HepG2 (cell line): ENCODE data around the gene TBX6. TPM values are rescaled to one million over a fixed set of nuclear protein-coding genes. Genes with fewer than 3 reads are reported as not detected.

ENCODE experiments used
- EHMT2 ChIP-seq: fragments of 200-600 bp; sonication (generic); IDR thresholded peaks from 2 replicates; pipeline ENCODE4 v1.7.0; 2017; ENCODE audit warnings: antibody characterized with exemption, low read depth, low read length, borderline replicate concordance
- FIP1L1 ChIP-seq: fragments of 200-400 bp; formaldehyde crosslinking; IDR thresholded peaks from 2 replicates; pipeline ENCODE4 v1.6.1; 2018; ENCODE audit warnings: low read depth, mild to moderate bottlenecking, low read length, moderate library complexity, borderline replicate concordance; ENCODE audit not compliant: insufficient read depth
- KLF15 ChIP-seq: sonication (generic); formaldehyde crosslinking; IDR thresholded peaks from 2 replicates; pipeline ENCODE4 v1.8.1; 2023; ENCODE audit warnings: borderline replicate concordance, mild to moderate bottlenecking, inconsistent platforms, missing genetic modification reagents, mixed read lengths
- KMT2B ChIP-seq: IDR thresholded peaks from 2 replicates; pipeline ENCODE4 v1.6.1; 2016; ENCODE audit warnings: missing genetic modification reagents, missing compliant biosample characterization
- MAZ ChIP-seq, 2 experiments: sonication (generic) in 1 of 2; formaldehyde crosslinking in 1 of 2; IDR thresholded peaks; 2 replicates each; pipeline versions ENCODE4 v1.5.0 to v1.6.1; 2012 to 2020; ENCODE audit warnings: low read depth in 2 of 2, mild to moderate bottlenecking in 2 of 2, borderline replicate concordance in 1 of 2, improper control_type of control experiment in 1 of 2, low read length in 1 of 2, missing genetic modification reagents in 1 of 2, moderate library complexity in 1 of 2
- MIXL1 ChIP-seq: IDR thresholded peaks from 2 replicates; pipeline ENCODE4 v1.6.1; 2016
- PHF20 ChIP-seq: sonication (generic); formaldehyde crosslinking; IDR thresholded peaks from 2 replicates; pipeline ENCODE4 v1.5.0; 2020; ENCODE audit warnings: mild to moderate bottlenecking, missing genetic modification reagents
- RAD51 ChIP-seq: fragments of 450-650 bp; IDR thresholded peaks from 2 replicates; pipeline ENCODE4 v1.6.1; 2016; ENCODE audit warnings: borderline replicate concordance
- REXO4 ChIP-seq: sonication (generic); formaldehyde crosslinking; IDR thresholded peaks from 2 replicates; pipeline ENCODE4 v1.8.0; 2022; ENCODE audit warnings: missing genetic modification reagents, mild to moderate bottlenecking, borderline replicate concordance
- SETDB1 ChIP-seq: sonication (generic); formaldehyde crosslinking; IDR thresholded peaks from 2 replicates; pipeline ENCODE4 v1.5.1; 2020; ENCODE audit warnings: missing genetic modification reagents, mild to moderate bottlenecking, borderline replicate concordance
- SRY ChIP-seq: sonication (generic); formaldehyde crosslinking; IDR thresholded peaks from 2 replicates; pipeline ENCODE4 v1.8.0; 2022; ENCODE audit warnings: mild to moderate bottlenecking, missing genetic modification reagents
- TOE1 ChIP-seq: sonication (generic); formaldehyde crosslinking; IDR thresholded peaks from 2 replicates; pipeline ENCODE4 v1.4.0; 2020; ENCODE audit warnings: mild to moderate bottlenecking, missing genetic modification reagents
- XRCC5 ChIP-seq: fragments of 200-400 bp; formaldehyde crosslinking; optimal IDR thresholded peaks from 2 replicates; pipeline ENCODE3; 2017; ENCODE audit warnings: mild to moderate bottlenecking, low read length
- ZBTB21 ChIP-seq: sonication (generic); formaldehyde crosslinking; IDR thresholded peaks from 2 replicates; pipeline ENCODE4 v1.4.0; 2020; ENCODE audit warnings: missing genetic modification reagents
- ZNF382 ChIP-seq: sonication (generic); formaldehyde crosslinking; IDR thresholded peaks from 2 replicates; pipeline ENCODE4 v1.5.0; 2020; ENCODE audit warnings: missing genetic modification reagents, mild to moderate bottlenecking, borderline replicate concordance
- ZNF552 ChIP-seq: sonication (generic); formaldehyde crosslinking; IDR thresholded peaks from 2 replicates; pipeline ENCODE4 v1.9.0; 2022; ENCODE audit warnings: missing genetic modification reagents, mild to moderate bottlenecking, borderline replicate concordance
- ZNF619 ChIP-seq: sonication (generic); formaldehyde crosslinking; IDR thresholded peaks from 2 replicates; pipeline ENCODE4 v1.4.0; 2020; ENCODE audit warnings: mild to moderate bottlenecking, missing genetic modification reagents
- ZNF772 ChIP-seq: sonication (generic); formaldehyde crosslinking; IDR thresholded peaks from 2 replicates; pipeline ENCODE4 v1.5.0; 2020; ENCODE audit warnings: mild to moderate bottlenecking, missing genetic modification reagents
- polyA plus RNA-seq, 8 experiments: library from polyadenylated mRNA; depleted of rRNA in 3 of 8; stranded (reverse) in 7 of 8; unstranded in 1 of 8; fragments of >200 nt; fragmentation: Illumina TruSeq in 4 of 8; extraction: Trizol in 4 of 8; gene quantifications; 2 replicates each; pipeline versions ENCODE4 v1.2.1 to v1.2.3, GENCODE V29; 2011 to 2016; ENCODE audit warnings: low read depth in 4 of 8, missing spikeins in 1 of 8, mixed read lengths in 1 of 8; ENCODE audit not compliant: insufficient read depth in 1 of 8
- total RNA-seq, 5 experiments: library from RNA; depleted of rRNA; stranded (reverse); fragments of >200 nt; fragmentation: Illumina TruSeq; extraction: Trizol; gene quantifications; 2 replicates each; pipeline ENCODE4 v1.2.3, GENCODE V29; 2016; ENCODE audit warnings: low read depth in 1 of 5
- TF ChIP-seq, protein P1 (sequence below): sonication (generic); formaldehyde crosslinking; IDR thresholded peaks from 2 replicates; pipeline ENCODE4 v1.8.0; 2023; ENCODE audit warnings: mild to moderate bottlenecking, missing genetic modification reagents
- TF ChIP-seq, protein P2 (sequence below): IDR thresholded peaks from 2 replicates; pipeline ENCODE4 v1.6.1; 2016; ENCODE audit warnings: low read depth, control low read depth
- TF ChIP-seq, protein P3 (sequence below): sonication (generic); formaldehyde crosslinking; IDR thresholded peaks from 2 replicates; pipeline ENCODE4 v1.8.0; 2022; ENCODE audit warnings: missing genetic modification reagents, mild to moderate bottlenecking, inconsistent platforms, borderline replicate concordance
- TF ChIP-seq, protein P4 (sequence below): IDR thresholded peaks from 2 replicates; pipeline ENCODE4 v1.6.1; 2012; ENCODE audit warnings: low read length, improper control_type of control experiment

The TBX6 gene
- total and polyA plus RNA-seq, 2 of the 13 experiments (the other 11 are each of a cell fraction or from before 2014, with no cell fraction given): 0.24 to 0.42 TPM

DNA sequence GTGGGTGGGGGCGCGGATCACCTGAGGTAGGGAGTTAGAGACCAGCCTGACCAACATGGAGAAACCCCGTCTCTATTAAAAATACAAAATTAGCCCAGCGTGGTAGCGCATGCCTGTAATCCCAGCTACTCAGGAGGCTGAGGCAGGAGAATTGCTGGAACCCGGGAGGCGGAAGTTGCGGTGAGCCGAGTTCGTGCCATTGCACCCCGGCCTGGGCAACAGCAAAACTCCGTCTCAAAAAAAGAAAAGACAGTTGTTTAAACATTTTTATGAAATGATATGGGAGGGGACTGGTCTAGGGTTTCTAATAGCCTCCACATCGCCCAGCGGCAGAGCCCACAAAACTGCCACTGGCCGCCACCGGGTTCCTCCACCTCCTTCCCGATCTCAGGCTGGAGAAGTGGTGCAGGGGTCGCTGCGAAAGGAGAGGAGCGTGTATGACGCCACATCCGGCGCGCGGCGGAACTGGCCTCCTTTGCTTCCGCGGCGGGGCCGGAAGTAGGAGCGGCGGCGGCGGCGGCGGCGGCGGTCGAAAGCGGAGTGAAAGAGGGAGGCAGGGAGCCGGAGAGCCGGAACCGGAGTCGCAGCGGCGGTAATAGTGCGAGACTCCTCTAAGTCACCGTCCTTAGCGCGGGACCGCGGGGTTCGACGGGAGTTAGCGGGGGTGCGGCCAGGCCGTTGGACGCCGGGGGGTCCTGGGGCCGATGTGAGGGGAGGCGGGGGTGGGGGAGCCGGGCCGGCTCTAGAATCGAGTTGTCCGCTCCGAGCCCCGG is 16.0 kb downstream of the TBX6 start, which contains the start of gene PPP4C (continued):
- TF ChIP-seq, protein P1, sequence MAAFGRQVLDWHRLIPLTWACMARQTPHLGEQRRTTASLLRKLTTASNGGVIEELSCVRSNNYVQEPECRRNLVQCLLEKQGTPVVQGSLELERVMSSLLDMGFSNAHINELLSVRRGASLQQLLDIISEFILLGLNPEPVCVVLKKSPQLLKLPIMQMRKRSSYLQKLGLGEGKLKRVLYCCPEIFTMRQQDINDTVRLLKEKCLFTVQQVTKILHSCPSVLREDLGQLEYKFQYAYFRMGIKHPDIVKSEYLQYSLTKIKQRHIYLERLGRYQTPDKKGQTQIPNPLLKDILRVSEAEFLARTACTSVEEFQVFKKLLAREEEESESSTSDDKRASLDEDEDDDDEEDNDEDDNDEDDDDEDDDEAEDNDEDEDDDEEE: peak; percentile 86
- TF ChIP-seq RAD51 (no peak), PHF20 (peak; percentile 92), FIP1L1 (peak; percentile 51; the same call in 1 of the 2 replicates), ZNF382 (CRISPR knock-in tag) (no peak), EHMT2 (no peak), XRCC5 (no peak), SRY (CRISPR knock-in tag) (no peak; the same call in 1 of the 2 replicates), ZBTB21 (CRISPR knock-in tag) (peak; percentile 95), ZNF552 (CRISPR knock-in tag) (peak; percentile 78; the same call in 1 of the 2 replicates), KMT2B (peak; percentile 93), REXO4 (CRISPR knock-in tag) (no peak), TOE1 (CRISPR knock-in tag) (no peak), KLF15 (CRISPR knock-in tag) (no peak; the same call in 1 of the 2 replicates), MIXL1 (CRISPR knock-in tag) (peak; percentile 25), SETDB1 (CRISPR knock-in tag) (no peak), ZNF772 (peak; percentile 59), ZNF619 (CRISPR knock-in tag) (no peak), MAZ (IDR thresholded peaks at IDR 0.05; ENCODE audit: borderline replicate concordance, low read depth, low read length) (no peak; the same call in 1 of the 2 replicates), MAZ (CRISPR knock-in tag; IDR thresholded peaks at IDR 0.05; ENCODE audit: low read depth) (peak; percentile 85)
- TF ChIP-seq, protein P2, sequence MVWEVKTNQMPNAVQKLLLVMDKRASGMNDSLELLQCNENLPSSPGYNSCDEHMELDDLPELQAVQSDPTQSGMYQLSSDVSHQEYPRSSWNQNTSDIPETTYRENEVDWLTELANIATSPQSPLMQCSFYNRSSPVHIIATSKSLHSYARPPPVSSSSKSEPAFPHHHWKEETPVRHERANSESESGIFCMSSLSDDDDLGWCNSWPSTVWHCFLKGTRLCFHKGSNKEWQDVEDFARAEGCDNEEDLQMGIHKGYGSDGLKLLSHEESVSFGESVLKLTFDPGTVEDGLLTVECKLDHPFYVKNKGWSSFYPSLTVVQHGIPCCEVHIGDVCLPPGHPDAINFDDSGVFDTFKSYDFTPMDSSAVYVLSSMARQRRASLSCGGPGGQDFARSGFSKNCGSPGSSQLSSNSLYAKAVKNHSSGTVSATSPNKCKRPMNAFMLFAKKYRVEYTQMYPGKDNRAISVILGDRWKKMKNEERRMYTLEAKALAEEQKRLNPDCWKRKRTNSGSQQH: peak; percentile 67; the same call in 1 of the 2 replicates
- TF ChIP-seq, protein P3, sequence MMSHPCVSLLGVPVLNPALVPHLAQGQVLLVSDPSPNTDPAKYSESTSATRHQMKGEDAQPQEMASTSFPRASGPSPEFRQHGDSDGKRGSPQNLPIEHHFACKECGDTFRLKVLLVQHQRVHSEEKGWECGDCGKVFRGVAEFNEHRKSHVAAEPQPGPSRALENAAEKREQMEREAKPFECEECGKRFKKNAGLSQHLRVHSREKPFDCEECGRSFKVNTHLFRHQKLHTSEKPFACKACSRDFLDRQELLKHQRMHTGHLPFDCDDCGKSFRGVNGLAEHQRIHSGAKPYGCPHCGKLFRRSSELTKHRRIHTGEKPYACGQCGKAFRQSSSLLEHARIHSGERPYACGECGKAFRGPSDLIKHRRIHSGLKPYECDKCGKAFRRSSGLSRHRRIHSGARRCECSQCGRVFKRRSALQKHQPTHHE (CRISPR knock-in tag): no peak; the same call in 1 of the 2 replicates
- TF ChIP-seq, protein P4, sequence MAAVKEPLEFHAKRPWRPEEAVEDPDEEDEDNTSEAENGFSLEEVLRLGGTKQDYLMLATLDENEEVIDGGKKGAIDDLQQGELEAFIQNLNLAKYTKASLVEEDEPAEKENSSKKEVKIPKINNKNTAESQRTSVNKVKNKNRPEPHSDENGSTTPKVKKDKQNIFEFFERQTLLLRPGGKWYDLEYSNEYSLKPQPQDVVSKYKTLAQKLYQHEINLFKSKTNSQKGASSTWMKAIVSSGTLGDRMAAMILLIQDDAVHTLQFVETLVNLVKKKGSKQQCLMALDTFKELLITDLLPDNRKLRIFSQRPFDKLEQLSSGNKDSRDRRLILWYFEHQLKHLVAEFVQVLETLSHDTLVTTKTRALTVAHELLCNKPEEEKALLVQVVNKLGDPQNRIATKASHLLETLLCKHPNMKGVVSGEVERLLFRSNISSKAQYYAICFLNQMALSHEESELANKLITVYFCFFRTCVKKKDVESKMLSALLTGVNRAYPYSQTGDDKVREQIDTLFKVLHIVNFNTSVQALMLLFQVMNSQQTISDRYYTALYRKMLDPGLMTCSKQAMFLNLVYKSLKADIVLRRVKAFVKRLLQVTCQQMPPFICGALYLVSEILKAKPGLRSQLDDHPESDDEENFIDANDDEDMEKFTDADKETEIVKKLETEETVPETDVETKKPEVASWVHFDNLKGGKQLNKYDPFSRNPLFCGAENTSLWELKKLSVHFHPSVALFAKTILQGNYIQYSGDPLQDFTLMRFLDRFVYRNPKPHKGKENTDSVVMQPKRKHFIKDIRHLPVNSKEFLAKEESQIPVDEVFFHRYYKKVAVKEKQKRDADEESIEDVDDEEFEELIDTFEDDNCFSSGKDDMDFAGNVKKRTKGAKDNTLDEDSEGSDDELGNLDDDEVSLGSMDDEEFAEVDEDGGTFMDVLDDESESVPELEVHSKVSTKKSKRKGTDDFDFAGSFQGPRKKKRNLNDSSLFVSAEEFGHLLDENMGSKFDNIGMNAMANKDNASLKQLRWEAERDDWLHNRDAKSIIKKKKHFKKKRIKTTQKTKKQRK: no peak
